Bladder microvascular endothelial cell (primary cell): ENCODE measurements around the gene TSPO2. TPM values are rescaled to one million over a fixed set of nuclear protein-coding genes. Genes with fewer than 3 reads are reported as not detected.

ENCODE experiments used
- total RNA-seq: library from RNA; depleted of rRNA; stranded (reverse); fragments of >200 nt; gene quantifications from 2 replicates; pipeline ENCODE4 v1.2.3, GENCODE V29; 2014

The TSPO2 gene, protein sequence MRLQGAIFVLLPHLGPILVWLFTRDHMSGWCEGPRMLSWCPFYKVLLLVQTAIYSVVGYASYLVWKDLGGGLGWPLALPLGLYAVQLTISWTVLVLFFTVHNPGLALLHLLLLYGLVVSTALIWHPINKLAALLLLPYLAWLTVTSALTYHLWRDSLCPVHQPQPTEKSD
- not detected in 2 replicates for total RNA-seq

DNA sequence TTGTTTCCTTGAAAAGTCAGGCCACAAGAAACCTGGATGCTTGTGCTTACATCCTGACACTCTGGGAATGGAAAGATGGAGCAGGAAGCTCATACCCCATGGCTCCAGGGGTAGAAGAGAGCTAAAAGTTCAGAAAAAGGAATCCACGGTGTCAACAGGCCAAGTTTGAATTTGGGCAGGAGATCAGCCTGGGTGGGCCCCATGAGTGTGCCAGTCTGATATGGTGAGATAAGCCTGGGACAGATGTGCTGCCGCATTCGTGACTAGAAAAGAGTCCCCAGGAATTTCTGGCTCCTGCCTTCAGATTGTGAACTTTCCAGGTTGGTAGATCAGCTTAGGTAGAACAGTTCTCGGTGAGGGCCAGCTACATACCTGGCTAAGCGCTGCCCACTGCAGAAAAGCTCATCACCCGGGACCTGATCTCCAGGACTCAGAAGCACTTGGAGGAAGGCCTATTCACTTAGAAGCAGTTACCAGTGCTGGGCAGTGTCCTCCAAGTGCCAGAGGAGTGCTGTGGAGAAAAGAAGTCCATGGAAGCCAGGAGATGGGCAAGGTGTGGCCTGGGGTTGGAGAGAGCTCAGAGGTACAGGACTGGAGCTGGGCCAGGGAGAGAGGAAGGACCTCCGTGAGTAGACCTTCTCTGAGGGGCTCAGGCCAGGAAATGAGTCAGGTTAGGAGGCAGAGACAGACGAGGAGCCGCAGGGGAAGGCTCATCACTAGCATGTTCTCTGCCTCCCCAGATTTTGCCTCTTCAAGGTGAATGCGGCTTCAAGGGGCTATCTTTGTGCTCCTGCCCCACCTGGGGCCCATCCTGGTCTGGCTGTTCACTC, at the start of gene TSPO2:
TSPO2 (plus strand) TSS at position 242 of the 830 bp plus-strand sequence; CDS start at position 761, 519 bp downstream.

DNA sequence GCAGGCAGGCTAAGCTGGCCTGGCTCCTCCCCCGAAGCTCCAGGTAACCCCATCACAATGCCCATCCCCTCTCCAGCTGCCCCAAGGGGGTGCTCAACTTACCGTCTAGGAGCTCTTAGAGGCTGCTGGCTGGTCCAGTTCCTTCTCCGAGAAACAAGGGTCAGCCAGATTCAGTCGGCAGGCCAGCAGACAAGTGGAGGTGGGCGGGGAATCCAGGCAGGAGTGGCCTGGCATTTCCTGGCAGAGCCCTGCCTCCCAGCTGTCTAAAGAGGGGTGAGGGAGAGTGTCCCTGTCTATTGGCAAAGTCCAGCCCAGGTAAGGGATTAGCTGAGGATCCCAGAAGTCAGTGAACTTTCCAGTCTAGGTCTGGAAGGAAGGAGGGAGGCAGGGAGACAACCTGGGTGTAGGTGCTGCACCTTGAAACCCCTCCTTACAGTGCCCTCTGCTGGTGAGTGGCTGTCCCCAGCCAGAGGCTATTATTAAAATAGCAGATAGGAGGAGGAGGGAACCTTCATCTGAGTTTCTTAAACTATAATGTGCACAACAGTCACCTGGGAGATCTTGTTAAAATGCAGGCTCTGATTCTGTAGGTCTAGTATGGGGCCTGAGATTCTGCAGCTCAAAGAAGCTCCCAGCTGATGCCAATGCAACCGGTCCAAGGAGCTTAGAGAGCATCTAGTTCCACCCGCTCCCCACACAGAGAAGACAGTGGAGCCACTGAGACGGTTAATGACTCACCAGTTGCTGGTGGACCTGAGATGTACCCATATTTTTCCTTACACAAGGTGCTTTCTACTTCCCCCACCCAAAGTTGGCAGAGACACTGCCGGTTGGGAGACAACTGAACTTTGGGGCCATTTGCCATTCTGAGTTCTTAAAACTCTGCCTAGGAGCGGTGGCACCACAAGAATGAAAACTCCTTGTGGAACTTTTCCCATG, 2.9 kb upstream of the TSPO2 start, which contains the start of gene UNC5CL:
UNC5CL (minus strand) TSS at position 162 of the 939 bp plus-strand sequence. CDS start 4,147 bp downstream, outside the sequence.

DNA sequence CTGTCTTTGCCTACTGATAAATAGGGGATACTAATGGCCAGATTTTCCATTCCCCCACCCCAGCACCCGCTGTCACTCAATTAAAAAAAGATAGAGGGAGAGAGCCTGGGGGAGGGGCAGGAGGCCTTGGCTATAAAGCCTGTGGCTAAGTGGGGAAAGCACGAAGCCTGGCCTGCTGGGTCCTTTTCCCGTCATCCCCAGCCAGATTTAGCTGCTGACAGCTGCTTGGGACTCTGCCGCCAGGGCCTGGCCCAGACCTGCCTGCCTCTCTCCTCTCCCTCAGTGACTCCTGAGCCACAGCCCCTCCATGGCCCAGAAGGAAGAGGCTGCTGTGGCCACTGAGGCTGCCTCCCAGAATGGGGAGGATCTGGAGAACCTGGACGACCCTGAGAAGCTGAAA, 10.8 kb downstream of the TSPO2 start, which contains the start of gene APOBEC2:
APOBEC2 (plus strand) TSS at position 162 of the 400 bp plus-strand sequence; CDS start at position 308, 146 bp downstream.

DNA sequence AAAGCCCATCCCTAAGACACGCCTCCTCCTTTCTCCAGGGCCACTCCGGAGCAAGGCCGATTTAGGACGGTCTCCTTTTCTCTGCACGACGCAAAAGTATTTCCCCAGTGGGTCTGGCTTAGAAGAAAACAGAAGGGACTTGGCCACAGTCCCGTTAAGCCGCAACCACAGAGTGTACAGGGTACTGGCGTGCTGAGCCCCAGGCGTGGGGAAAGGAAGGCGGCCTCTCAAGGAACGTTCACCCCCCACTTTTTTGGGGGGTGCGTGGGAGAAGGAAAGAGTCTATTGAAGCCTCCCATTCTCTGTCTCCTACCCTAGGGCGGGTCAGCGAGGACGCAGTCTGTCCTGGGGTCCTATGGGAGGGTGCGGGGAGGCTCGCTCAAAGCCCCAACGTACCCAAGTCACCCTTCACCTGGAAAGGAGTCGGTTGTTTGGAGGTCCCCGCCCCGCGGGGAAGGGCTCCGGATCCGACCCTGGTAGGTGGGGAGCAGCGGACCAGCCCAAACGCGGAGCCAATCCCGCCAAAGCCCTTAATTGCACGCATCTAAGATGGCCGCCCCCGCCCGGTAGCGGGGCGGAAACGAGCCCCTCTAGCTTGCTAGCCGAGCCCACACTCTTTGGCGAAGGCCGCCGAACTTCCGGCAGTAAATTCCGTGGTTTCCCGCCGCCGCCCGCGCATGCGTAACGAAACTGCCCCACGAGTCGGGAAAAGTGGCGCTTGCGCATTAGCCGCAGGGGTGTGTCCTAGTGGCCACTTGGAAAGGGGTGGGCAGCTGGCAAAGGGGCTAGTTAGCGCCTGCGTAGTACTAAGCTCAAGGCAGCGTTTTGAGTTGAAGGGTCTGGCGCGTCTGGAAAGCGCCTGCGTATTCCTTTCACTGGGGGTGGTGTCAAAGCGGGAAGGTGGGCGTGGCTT, 29.9 kb downstream of the TSPO2 start, which contains the start of gene OARD1:
OARD1 (minus strand) TSS at position 434 of the 913 bp plus-strand sequence. CDS start 722 bp downstream, outside the sequence.

DNA sequence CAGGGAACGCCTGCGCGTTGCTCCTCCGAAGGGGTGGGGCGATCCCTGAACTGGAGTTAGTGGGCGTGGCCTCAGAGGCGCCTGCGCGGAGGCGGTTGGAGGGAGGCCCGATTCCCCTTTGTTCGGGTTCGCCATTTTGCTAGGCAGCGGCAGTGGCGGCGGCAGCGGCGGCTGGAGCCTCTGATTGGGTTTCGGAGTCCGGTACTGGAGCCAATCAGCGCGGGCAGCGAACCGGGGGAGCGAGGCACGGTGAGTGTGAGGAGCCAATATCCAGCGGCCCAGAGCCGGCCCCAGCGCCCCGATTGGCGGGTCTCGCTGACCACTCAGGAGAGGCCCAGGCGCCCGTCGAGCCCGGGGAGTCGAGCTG, 30.6 kb downstream of the TSPO2 start, which contains the start of gene NFYA:
NFYA (plus strand) TSS at position 139 of the 367 bp plus-strand sequence. CDS start 6,116 bp downstream, outside the sequence.

Other genes with a start within 250 kb of the TSPO2 start
- under 0.01 and 0.06 TPM in 2 replicates for gene UNC5CL, start 3.2 kb upstream of the TSPO2 start, total RNA-seq
- gene APOBEC2, start 10.7 kb downstream of the TSPO2 start, total RNA-seq = not detected in 2 replicates
- 7.0 and 12.4 TPM in 2 replicates for gene OARD1, start 29.9 kb downstream of the TSPO2 start, total RNA-seq
- 9.6 and 29.5 TPM in 2 replicates for gene NFYA, start 30.5 kb downstream of the TSPO2 start, total RNA-seq
- gene TREML1, start 111.9 kb downstream of the TSPO2 start, total RNA-seq = not detected in 2 replicates
- not detected in 2 replicates for gene TREM2, start 120.6 kb downstream of the TSPO2 start, total RNA-seq
- not detected in 2 replicates for gene TREML2, start 158.7 kb downstream of the TSPO2 start, total RNA-seq
- not detected in 2 replicates for gene TREML4, start 185.9 kb downstream of the TSPO2 start, total RNA-seq
- gene TREM1, start 244.2 kb downstream of the TSPO2 start, total RNA-seq = not detected in 2 replicates